ENCODE results near the gene MRPS17. TPM values are rescaled to one million over a fixed set of nuclear protein-coding genes. Genes with fewer than 3 reads are reported as not detected.
A peak's percentile ranks its signal among the peaks of the same experiment; 100 is the strongest.

Gene MRPS17
- total and polyA plus RNA-seq, 9 of the 15 experiments (the other 6 are each of a cell fraction or from before 2014, with no cell fraction given): 25.9 to 99.3 (median 43.9) TPM

DNA sequence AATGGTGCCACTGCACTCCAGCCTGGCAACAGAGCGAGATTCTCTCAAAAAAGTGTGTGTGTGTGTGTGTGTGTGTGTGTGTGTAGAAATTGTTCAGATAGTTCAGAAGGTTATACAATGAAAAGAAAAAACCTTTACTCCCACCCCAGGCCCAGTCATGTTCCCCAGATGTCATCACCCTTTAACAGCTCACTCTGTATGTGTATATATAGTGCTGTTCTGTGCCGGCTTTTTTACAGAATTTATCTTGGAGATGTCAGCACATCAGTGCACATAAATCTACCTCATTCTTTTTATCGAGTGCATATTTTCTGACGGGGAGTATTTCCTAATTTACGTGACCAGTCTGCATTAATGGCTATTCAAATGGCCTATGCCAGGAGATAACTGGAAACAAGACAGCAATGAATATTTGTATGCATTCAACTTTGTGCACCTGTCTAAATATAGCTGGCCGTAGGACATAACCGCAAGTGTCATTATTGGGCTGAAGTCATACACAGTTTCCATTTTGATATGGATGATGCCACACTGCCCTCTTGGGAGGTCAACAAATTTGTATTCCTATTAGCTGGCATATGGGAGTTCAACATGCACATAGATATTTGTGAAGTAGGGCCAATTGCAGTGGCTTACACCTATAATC, 24.4 kb downstream of the MRPS17 start:
- Histone ChIP-seq H3K4me2 (ENCODE audit: insufficient read depth, low read length) (no peak overlapping the region), H3K9ac (ENCODE audit: insufficient read depth in 1 of 2, low read depth in 2 of 2, low read length in 2 of 2) (no peak overlapping the region), H3K4me1 (replicated peaks in 1 of 2; ENCODE audit: control insufficient read depth in 2 of 2, insufficient read depth in 2 of 2, low read length in 2 of 2) (no peaks in the 10 kb centered on the region), H3K27ac (ENCODE audit: extremely low read depth, low read depth, low read length) (no peak overlapping the region), H3K4me3 (no peak overlapping the region), H2AFZ (ENCODE audit: low read depth, low read length) (no peak overlapping the region), H3K9me1 (ENCODE audit: control insufficient read depth, insufficient read depth, low read length) (no peaks in the 10 kb centered on the region), H4K20me1 (replicated peaks; ENCODE audit: control insufficient read depth, insufficient read depth, low read length) (no peaks in the 10 kb centered on the region; the same call in 1 of the 2 replicates), H3K36me3 (ENCODE audit: control insufficient read depth, insufficient read depth, low read length) (peaks cover 33% of the 10 kb centered on the region), H3K9me3 (replicated peaks; ENCODE audit: control insufficient read depth, insufficient read depth, low read depth, low read length) (no peaks in the 10 kb centered on the region), H3K27me3 (ENCODE audit: control insufficient read depth in 2 of 2, insufficient read depth in 2 of 2, low read length in 2 of 2) (no peaks in the 10 kb centered on the region), H3K79me2 (ENCODE audit: control insufficient read depth, insufficient read depth, low read length) (peaks cover 13% of the 10 kb centered on the region)
- 77% methylated on average over 7 of the region's 7 CpGs for WGBS (ENCODE audit: insufficient coverage, low coverage, missing lambda C conversion rate)
- in situ Hi-C loops (cut with MboI): no loop called here
- ChIA-PET CTCF (ENCODE audit: low intra/inter-chr PET ratio) (interaction anchor here (0.7 kb wide), 1 partner anchor 337 kb away, joined by 3 read pairs; no protein-coding TSS in a partner anchor), POLR2A (interaction anchor here (1.0 to 1.2 kb wide), 2 partner anchors 9 to 13 kb away, joined by 3 read pairs; no protein-coding TSS in a partner anchor)
- DNase-seq (ENCODE audit: extremely low read depth in 1 of 4, low spot score in 3 of 4) (no peak), ATAC-seq (peak; percentile 56; the same call in 2 of the 3 replicates), FAIRE-seq (peak; percentile 11)
- TF ChIP-seq MEF2D (tag; conservative IDR thresholded peaks at IDR 0.05; ENCODE audit: low read depth) (no peak), EHMT2 (IDR thresholded peaks at IDR 0.05) (no peak), RFX5 (IDR thresholded peaks at IDR 0.05; ENCODE audit: low read depth, low read length) (no peak), EP300 (IDR thresholded peaks at IDR 0.05; ENCODE audit: low read length) (no peak)
- TF ChIP-seq, protein P1, sequence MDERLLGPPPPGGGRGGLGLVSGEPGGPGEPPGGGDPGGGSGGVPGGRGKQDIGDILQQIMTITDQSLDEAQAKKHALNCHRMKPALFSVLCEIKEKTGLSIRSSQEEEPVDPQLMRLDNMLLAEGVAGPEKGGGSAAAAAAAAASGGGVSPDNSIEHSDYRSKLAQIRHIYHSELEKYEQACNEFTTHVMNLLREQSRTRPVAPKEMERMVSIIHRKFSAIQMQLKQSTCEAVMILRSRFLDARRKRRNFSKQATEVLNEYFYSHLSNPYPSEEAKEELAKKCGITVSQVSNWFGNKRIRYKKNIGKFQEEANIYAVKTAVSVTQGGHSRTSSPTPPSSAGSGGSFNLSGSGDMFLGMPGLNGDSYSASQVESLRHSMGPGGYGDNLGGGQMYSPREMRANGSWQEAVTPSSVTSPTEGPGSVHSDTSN (CRISPR knock-in tag; IDR thresholded peaks at IDR 0.05; ENCODE audit: low read depth): no peak
- TF ChIP-seq, protein P1 (tag; conservative IDR thresholded peaks at IDR 0.05; ENCODE audit: low read depth): 0 out of 2 replicates have a peak, but pooled peaks have one; percentile 19
- TF ChIP-seq, protein P2, sequence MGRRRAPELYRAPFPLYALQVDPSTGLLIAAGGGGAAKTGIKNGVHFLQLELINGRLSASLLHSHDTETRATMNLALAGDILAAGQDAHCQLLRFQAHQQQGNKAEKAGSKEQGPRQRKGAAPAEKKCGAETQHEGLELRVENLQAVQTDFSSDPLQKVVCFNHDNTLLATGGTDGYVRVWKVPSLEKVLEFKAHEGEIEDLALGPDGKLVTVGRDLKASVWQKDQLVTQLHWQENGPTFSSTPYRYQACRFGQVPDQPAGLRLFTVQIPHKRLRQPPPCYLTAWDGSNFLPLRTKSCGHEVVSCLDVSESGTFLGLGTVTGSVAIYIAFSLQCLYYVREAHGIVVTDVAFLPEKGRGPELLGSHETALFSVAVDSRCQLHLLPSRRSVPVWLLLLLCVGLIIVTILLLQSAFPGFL (CRISPR knock-in tag; IDR thresholded peaks at IDR 0.05): no peak
- TF ChIP-seq, protein P3, sequence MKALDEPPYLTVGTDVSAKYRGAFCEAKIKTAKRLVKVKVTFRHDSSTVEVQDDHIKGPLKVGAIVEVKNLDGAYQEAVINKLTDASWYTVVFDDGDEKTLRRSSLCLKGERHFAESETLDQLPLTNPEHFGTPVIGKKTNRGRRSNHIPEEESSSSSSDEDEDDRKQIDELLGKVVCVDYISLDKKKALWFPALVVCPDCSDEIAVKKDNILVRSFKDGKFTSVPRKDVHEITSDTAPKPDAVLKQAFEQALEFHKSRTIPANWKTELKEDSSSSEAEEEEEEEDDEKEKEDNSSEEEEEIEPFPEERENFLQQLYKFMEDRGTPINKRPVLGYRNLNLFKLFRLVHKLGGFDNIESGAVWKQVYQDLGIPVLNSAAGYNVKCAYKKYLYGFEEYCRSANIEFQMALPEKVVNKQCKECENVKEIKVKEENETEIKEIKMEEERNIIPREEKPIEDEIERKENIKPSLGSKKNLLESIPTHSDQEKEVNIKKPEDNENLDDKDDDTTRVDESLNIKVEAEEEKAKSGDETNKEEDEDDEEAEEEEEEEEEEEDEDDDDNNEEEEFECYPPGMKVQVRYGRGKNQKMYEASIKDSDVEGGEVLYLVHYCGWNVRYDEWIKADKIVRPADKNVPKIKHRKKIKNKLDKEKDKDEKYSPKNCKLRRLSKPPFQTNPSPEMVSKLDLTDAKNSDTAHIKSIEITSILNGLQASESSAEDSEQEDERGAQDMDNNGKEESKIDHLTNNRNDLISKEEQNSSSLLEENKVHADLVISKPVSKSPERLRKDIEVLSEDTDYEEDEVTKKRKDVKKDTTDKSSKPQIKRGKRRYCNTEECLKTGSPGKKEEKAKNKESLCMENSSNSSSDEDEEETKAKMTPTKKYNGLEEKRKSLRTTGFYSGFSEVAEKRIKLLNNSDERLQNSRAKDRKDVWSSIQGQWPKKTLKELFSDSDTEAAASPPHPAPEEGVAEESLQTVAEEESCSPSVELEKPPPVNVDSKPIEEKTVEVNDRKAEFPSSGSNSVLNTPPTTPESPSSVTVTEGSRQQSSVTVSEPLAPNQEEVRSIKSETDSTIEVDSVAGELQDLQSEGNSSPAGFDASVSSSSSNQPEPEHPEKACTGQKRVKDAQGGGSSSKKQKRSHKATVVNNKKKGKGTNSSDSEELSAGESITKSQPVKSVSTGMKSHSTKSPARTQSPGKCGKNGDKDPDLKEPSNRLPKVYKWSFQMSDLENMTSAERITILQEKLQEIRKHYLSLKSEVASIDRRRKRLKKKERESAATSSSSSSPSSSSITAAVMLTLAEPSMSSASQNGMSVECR (CRISPR knock-in tag; IDR thresholded peaks at IDR 0.05): no peak
- BruUV-seq (replicated peaks): no TSS peak
- intact Hi-C loops (cut with micrococcal nuclease): no loop called here
